K562 (cell line): ENCODE results near the gene POTEE. TPM values are rescaled to one million over a fixed set of nuclear protein-coding genes. Genes with fewer than 3 reads are reported as not detected.

Experiments
- ATAC-seq: fragments of 200-7000 bp; cut with Tn5 transposase; 3 replicates; pipeline ENCODE4 v1.9.1; 2020; ENCODE audit warnings: moderate library complexity
- BruUV-seq: library from RNA; stranded (reverse); fragments of 400-500 nt; replicated peaks from 2 replicates; lab custom pipeline; 2021; lab: Mats Ljungman, UMichigan
- CTCF ChIA-PET: fragments of 300-600 bp; formaldehyde crosslinking; extraction: SDS; loops from one replicate; lab custom pipeline; 2021; ENCODE audit warnings: low intra/inter-chr PET ratio; lab: Yijun Ruan, JAX
- POLR2A ChIA-PET: fragments of 300-600, 350-650 bp; sonication (Branson Sonifier 250); formaldehyde crosslinking; extraction: SDS; loops from one replicate; lab custom pipeline; 2021; ENCODE audit warnings: antibody characterized with exemption, inconsistent platforms; lab: Yijun Ruan, JAX
- DNase-seq, 4 experiments: peaks; one replicate each; pipeline versions ENCODE4 v3.0.0 to v3.0.0-alpha.2; 2011 to 2018; ENCODE audit warnings: low spot score in 3 of 4, mixed read lengths in 3 of 4; ENCODE audit errors: extremely low read depth in 1 of 4
- FAIRE-seq: peaks from 2 replicates; lab custom pipeline; 2011; peaks lifted over from hg19 to GRCh38; lab: Jason Lieb, UNC
- H2AFZ ChIP-seq: 2 replicates; pipeline ENCODE4 v1.6.0; 2011; ENCODE audit warnings: low read depth, low read length, control low read depth, inconsistent platforms
- H3K27ac ChIP-seq: fragments of 200-600 bp; 3 replicates; pipeline ENCODE4 v1.8.0; 2011; ENCODE audit warnings: low read depth, mild to moderate bottlenecking, control low read depth, inconsistent platforms, low read length, moderate library complexity, mixed read lengths; ENCODE audit errors: extremely low read depth
- H3K27me3 ChIP-seq, 2 experiments: fragments of 300-600 bp in 1 of 2; 2 replicates in 1 of 2; 3 replicates in 1 of 2; pipeline versions ENCODE4 v1.6.0 to v1.8.0; 2011; ENCODE audit warnings: inconsistent platforms in 2 of 2, low read length in 2 of 2, mild to moderate bottlenecking in 1 of 2, mixed read lengths in 1 of 2, moderate library complexity in 1 of 2; ENCODE audit not compliant: control insufficient read depth in 2 of 2, insufficient read depth in 2 of 2
- H3K36me3 ChIP-seq: fragments of 300-600 bp; 3 replicates; pipeline ENCODE4 v1.8.0; 2011; ENCODE audit warnings: mild to moderate bottlenecking, low read length, inconsistent platforms; ENCODE audit not compliant: control insufficient read depth, insufficient read depth
- H3K4me1 ChIP-seq, 2 experiments: fragments of 200-600 bp in 1 of 2; replicated peaks in 1 of 2; 2 replicates in 1 of 2; 3 replicates in 1 of 2; pipeline versions ENCODE4 v1.5.1 to v1.8.0; 2011; ENCODE audit warnings: inconsistent platforms in 2 of 2, low read length in 2 of 2, mild to moderate bottlenecking in 1 of 2, mixed read lengths in 1 of 2, moderate library complexity in 1 of 2; ENCODE audit not compliant: control insufficient read depth in 2 of 2, insufficient read depth in 2 of 2
- H3K4me2 ChIP-seq: 2 replicates; pipeline ENCODE4 v1.6.1; 2011; ENCODE audit warnings: low read length, control low read depth, inconsistent platforms, mixed read lengths; ENCODE audit not compliant: insufficient read depth
- H3K4me3 ChIP-seq: fragments of 200-600 bp; sonication (generic), shearing (Covaris generic); 2 replicates; pipeline ENCODE4 v1.5.1; 2016; ENCODE audit warnings: control low read depth, inconsistent platforms
- H3K79me2 ChIP-seq: fragments of 200-600 bp; 3 replicates; pipeline ENCODE4 v1.8.0; 2011; ENCODE audit warnings: low read length, inconsistent platforms; ENCODE audit not compliant: control insufficient read depth, insufficient read depth
- H3K9ac ChIP-seq, 2 experiments: 2 replicates each; pipeline versions ENCODE4 v1.6.0 to v1.6.1; 2011; ENCODE audit warnings: low read depth in 2 of 2, low read length in 2 of 2, control low read depth in 1 of 2, inconsistent platforms in 1 of 2, mild to moderate bottlenecking in 1 of 2, mixed read lengths in 1 of 2; ENCODE audit not compliant: insufficient read depth in 1 of 2
- H3K9me1 ChIP-seq: one replicate; pipeline ENCODE4 v1.6.0; 2011; ENCODE audit warnings: inconsistent platforms, mild to moderate bottlenecking, low read length, moderate library complexity; ENCODE audit not compliant: control insufficient read depth, insufficient read depth
- H3K9me3 ChIP-seq: replicated peaks from 2 replicates; pipeline ENCODE4 v1.5.1; 2011; ENCODE audit warnings: low read depth, low read length, inconsistent platforms; ENCODE audit not compliant: control insufficient read depth, insufficient read depth
- H4K20me1 ChIP-seq: replicated peaks from 2 replicates; pipeline ENCODE4 v1.6.1; 2011; ENCODE audit warnings: low read length, inconsistent platforms, mixed read lengths; ENCODE audit not compliant: control insufficient read depth, insufficient read depth
- CBX2 ChIP-seq: fragments of 200-600 bp; sonication (generic); IDR thresholded peaks from one replicate; pipeline ENCODE4 v1.6.1; 2012; ENCODE audit warnings: mild to moderate bottlenecking, low read length, inconsistent platforms; ENCODE audit not compliant: insufficient read depth, poor library complexity, severe bottlenecking
- CC2D1A ChIP-seq: fragments of 450-650 bp; IDR thresholded peaks from 2 replicates; pipeline ENCODE4 v1.6.1; 2017; ENCODE audit warnings: mild to moderate bottlenecking
- ETV1 ChIP-seq: fragments of 450-650 bp; conservative IDR thresholded peaks from 2 replicates; pipeline ENCODE4 v1.6.1; 2016; ENCODE audit warnings: missing genetic modification characterization, control low read depth, low read depth, missing compliant biosample characterization
- HNRNPUL1 ChIP-seq: fragments of 200-400 bp; formaldehyde crosslinking; IDR thresholded peaks from 2 replicates; pipeline ENCODE4 v1.6.1; 2017; ENCODE audit warnings: low read length
- JUNB ChIP-seq: fragments of 450-650 bp; formaldehyde crosslinking; conservative IDR thresholded peaks from 2 replicates; pipeline ENCODE4 v1.4.0; 2020; ENCODE audit warnings: mild to moderate bottlenecking
- SMARCE1 ChIP-seq: fragments of 450-650 bp; IDR thresholded peaks from 2 replicates; pipeline ENCODE4 v1.7.1; 2016; ENCODE audit warnings: mild to moderate bottlenecking
- ZFP30 ChIP-seq: fragments of 250-450 bp; sonication (Bioruptor Pico); IDR thresholded peaks from 2 replicates; pipeline ENCODE4 v1.8.0; 2022; ENCODE audit warnings: moderate library complexity, mild to moderate bottlenecking, inconsistent platforms, borderline replicate concordance
- WGBS: fragments of 100-300 bp; shearing (Covaris generic); methylation state at CpG from one replicate; pipeline ENCODE4 v1.1.6; 2016; ENCODE audit warnings: low coverage, mixed read lengths; ENCODE audit not compliant: insufficient coverage; ENCODE audit errors: missing lambda C conversion rate; 5-methylcytosine and 5-hydroxymethylcytosine counted together
- in situ Hi-C: fragments of 300-500 bp; cut with MboI; formaldehyde crosslinking; loops from 4 replicates; pipeline ENCODE4 v1.15.0; 2018; ENCODE audit warnings: inconsistent platforms, mixed read lengths
- intact Hi-C: fragments of 100-400 bp; cut with micrococcal nuclease; formaldehyde crosslinking; loops from 2 replicates; pipeline ENCODE4 v1.14.2; 2022
- polyA plus RNA-seq, 8 experiments: library from polyadenylated mRNA; depleted of rRNA in 4 of 8; stranded (reverse) in 5 of 8; unstranded in 3 of 8; fragments of >200 nt; fragmentation: Nextera tagmentation in 2 of 8; fragmentation: Illumina TruSeq in 1 of 8; extraction: Ambion mirVana in 2 of 8; extraction: Trizol in 1 of 8; gene quantifications; 2 replicates each; pipeline versions ENCODE4 v1.2.1 to v1.2.3, GENCODE V29; 2011 to 2014; ENCODE audit warnings: inconsistent platforms in 1 of 8, missing spikeins in 1 of 8
- total RNA-seq, 7 experiments: library from RNA; depleted of rRNA in 6 of 7; stranded (reverse); fragments of >200 nt in 6 of 7; fragmentation: Illumina TruSeq in 2 of 7; extraction: Trizol in 2 of 7; gene quantifications; 2 replicates each; pipeline versions ENCODE4 v1.2.1 to v1.2.3, GENCODE V29; 2011 to 2021; ENCODE audit warnings: low replicate concordance in 1 of 7
- TF ChIP-seq, protein P1 (sequence below): sonication (generic); formaldehyde crosslinking; IDR thresholded peaks from 2 replicates; pipeline ENCODE4 v1.4.0; 2020; ENCODE audit warnings: mild to moderate bottlenecking, missing genetic modification reagents
- TF ChIP-seq, protein P2 (sequence below): sonication (generic); formaldehyde crosslinking; IDR thresholded peaks from 2 replicates; pipeline ENCODE4 v1.9.0; 2022; ENCODE audit warnings: mild to moderate bottlenecking, missing genetic modification reagents

Gene POTEE
- total and polyA plus RNA-seq, 9 of the 15 experiments (the other 6 are each of a cell fraction or from before 2014, with no cell fraction given) = 0.22 to 31.8 (median 16.9) TPM

DNA sequence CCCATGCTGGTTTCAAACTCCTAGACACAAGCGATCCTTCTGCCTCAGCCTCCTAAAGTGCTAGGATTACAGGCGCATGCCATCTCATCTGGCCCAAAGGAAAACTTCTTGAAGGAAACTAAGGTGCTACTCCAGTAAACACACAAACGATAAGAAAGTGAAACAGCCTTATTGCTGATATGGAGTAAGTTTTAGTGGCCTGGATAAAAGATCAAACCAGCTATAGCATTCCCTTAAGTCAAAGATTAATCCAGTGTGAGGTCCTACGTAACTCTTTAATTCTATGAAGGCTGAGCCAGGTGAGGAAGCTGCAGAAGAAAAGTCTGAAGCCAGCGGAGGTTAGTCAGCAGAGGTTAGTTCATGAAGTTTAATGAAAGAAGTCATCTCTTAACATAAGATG lies 40.8 kb upstream of the POTEE start:
- TF ChIP-seq, protein P1, sequence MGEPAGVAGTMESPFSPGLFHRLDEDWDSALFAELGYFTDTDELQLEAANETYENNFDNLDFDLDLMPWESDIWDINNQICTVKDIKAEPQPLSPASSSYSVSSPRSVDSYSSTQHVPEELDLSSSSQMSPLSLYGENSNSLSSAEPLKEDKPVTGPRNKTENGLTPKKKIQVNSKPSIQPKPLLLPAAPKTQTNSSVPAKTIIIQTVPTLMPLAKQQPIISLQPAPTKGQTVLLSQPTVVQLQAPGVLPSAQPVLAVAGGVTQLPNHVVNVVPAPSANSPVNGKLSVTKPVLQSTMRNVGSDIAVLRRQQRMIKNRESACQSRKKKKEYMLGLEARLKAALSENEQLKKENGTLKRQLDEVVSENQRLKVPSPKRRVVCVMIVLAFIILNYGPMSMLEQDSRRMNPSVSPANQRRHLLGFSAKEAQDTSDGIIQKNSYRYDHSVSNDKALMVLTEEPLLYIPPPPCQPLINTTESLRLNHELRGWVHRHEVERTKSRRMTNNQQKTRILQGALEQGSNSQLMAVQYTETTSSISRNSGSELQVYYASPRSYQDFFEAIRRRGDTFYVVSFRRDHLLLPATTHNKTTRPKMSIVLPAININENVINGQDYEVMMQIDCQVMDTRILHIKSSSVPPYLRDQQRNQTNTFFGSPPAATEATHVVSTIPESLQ = no peak
- no peak for TF ChIP-seq CBX2
- no peak for TF ChIP-seq CC2D1A
- TF ChIP-seq SMARCE1 = no peak
- TF ChIP-seq, protein P2, sequence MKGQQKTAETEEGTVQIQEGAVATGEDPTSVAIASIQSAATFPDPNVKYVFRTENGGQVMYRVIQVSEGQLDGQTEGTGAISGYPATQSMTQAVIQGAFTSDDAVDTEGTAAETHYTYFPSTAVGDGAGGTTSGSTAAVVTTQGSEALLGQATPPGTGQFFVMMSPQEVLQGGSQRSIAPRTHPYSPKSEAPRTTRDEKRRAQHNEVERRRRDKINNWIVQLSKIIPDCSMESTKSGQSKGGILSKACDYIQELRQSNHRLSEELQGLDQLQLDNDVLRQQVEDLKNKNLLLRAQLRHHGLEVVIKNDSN (CRISPR knock-in tag) = no peak
- no peak for TF ChIP-seq ZFP30 (CRISPR knock-in tag)
- no peak for TF ChIP-seq ETV1 (tag)
- TF ChIP-seq JUNB (CRISPR knock-in tag) = no peak
- TF ChIP-seq HNRNPUL1 = no peak
- no peaks in the 10 kb centered on the region for H3K4me1 ChIP-seq
- no peaks in the 10 kb centered on the region for H3K9me3 ChIP-seq
- no peaks in the 10 kb centered on the region for H3K27me3 ChIP-seq
- H3K79me2 ChIP-seq = no peaks in the 10 kb centered on the region
- POLR2A ChIA-PET = interaction anchor here (1.0 kb wide), 1 partner anchor 10 kb away, joined by 4 read pairs; no protein-coding TSS in a partner anchor
- no peaks in the 10 kb centered on the region for H3K36me3 ChIP-seq
- no peak overlapping the region for H3K9ac ChIP-seq
- 17% methylated on average over 5 of the region's 5 CpGs for WGBS
- H3K4me2 ChIP-seq = no peak overlapping the region
- no peak overlapping the region for H3K4me3 ChIP-seq
- FAIRE-seq (no peak), DNase-seq (no peak), ATAC-seq (no peak)
- H4K20me1 ChIP-seq = no peaks in the 10 kb centered on the region
- no peak overlapping the region for H2AFZ ChIP-seq
- CTCF ChIA-PET = no interaction called here
- in situ Hi-C loops = no loop called here
- H3K9me1 ChIP-seq = no peaks in the 10 kb centered on the region
- no TSS peak for BruUV-seq
- no peak overlapping the region for H3K27ac ChIP-seq
- intact Hi-C loops = no loop called here
